ENCODE results near the gene EFNA5.
"Not testable (repeated sequence)": the region's sequence is repeated elsewhere in the genome, so short reads cannot be mapped to it uniquely, and the experiment has no call there.

Gene EFNA5

GRCh38 chr5:107476783-107477182, 194.0 kb downstream of the EFNA5 start:
- DNase-seq, result peak; percentile 4

- no peak for DNase-seq
Observed at GRCh38 chr5:107474716-107475489, 195.8 kb downstream of the EFNA5 start.

GRCh38 chr5:107474361-107474715, 196.4 kb downstream of the EFNA5 start:
- no peak for DNase-seq

GRCh38 chr5:107472620-107473064, 198.1 kb downstream of the EFNA5 start:
- DNase-seq, result no peak

- DNase-seq, result no peak
Observed at GRCh38 chr5:107470295-107470582, 200.5 kb downstream of the EFNA5 start.

GRCh38 chr5:107469485-107470294, 201.0 kb downstream of the EFNA5 start:
- no peak for DNase-seq

- DNase-seq, result no peak
Observed at GRCh38 chr5:107469064-107469463, 201.7 kb downstream of the EFNA5 start.

- DNase-seq, result no peak
Observed at GRCh38 chr5:107468276-107468675, 202.5 kb downstream of the EFNA5 start.

- no peak for DNase-seq
Observed at GRCh38 chr5:107467137-107467932, 203.4 kb downstream of the EFNA5 start.

GRCh38 chr5:107466233-107466769, 204.4 kb downstream of the EFNA5 start:
- no peak for DNase-seq

GRCh38 chr5:107464876-107465275, 205.9 kb downstream of the EFNA5 start:
- no peak for DNase-seq

- no peak for DNase-seq
Observed at GRCh38 chr5:107464416-107464815, 206.3 kb downstream of the EFNA5 start.

- DNase-seq, result no peak
Observed at GRCh38 chr5:107463731-107464130, 207.0 kb downstream of the EFNA5 start.

GRCh38 chr5:107461770-107462169, 209.0 kb downstream of the EFNA5 start:
- no peak for DNase-seq

- DNase-seq, result no peak
Observed at GRCh38 chr5:107460789-107461188, 209.9 kb downstream of the EFNA5 start.

- no peak for DNase-seq
Observed at GRCh38 chr5:107459605-107460004, 211.1 kb downstream of the EFNA5 start.

GRCh38 chr5:107458322-107458721, 212.4 kb downstream of the EFNA5 start:
- DNase-seq, result no peak

- DNase-seq, result no peak
Observed at GRCh38 chr5:107457881-107458280, 212.9 kb downstream of the EFNA5 start.

- DNase-seq, result no peak
Observed at GRCh38 chr5:107457138-107457537, 213.6 kb downstream of the EFNA5 start.

- DNase-seq, result no peak
Observed at GRCh38 chr5:107456281-107456715, 214.4 kb downstream of the EFNA5 start.

GRCh38 chr5:107455111-107455544, 215.6 kb downstream of the EFNA5 start:
- DNase-seq, result no peak

- not testable (repeated sequence) for DNase-seq
Observed at GRCh38 chr5:107451827-107452226, 218.9 kb downstream of the EFNA5 start.

GRCh38 chr5:107451028-107451427, 219.7 kb downstream of the EFNA5 start:
- DNase-seq, result no peak

Measured in activated naive CD4-positive, alpha-beta T cell treated with Interleukin-2 at 50 U/mL for 16 hours (primary cell).